ENCODE data around the gene SH3BP5L. TPM values are rescaled to one million over a fixed set of nuclear protein-coding genes. Genes with fewer than 3 reads are reported as not detected.

Gene SH3BP5L
- total and polyA plus RNA-seq, 2 experiments from 2014 or later: 14.1 to 34.8 TPM

DNA sequence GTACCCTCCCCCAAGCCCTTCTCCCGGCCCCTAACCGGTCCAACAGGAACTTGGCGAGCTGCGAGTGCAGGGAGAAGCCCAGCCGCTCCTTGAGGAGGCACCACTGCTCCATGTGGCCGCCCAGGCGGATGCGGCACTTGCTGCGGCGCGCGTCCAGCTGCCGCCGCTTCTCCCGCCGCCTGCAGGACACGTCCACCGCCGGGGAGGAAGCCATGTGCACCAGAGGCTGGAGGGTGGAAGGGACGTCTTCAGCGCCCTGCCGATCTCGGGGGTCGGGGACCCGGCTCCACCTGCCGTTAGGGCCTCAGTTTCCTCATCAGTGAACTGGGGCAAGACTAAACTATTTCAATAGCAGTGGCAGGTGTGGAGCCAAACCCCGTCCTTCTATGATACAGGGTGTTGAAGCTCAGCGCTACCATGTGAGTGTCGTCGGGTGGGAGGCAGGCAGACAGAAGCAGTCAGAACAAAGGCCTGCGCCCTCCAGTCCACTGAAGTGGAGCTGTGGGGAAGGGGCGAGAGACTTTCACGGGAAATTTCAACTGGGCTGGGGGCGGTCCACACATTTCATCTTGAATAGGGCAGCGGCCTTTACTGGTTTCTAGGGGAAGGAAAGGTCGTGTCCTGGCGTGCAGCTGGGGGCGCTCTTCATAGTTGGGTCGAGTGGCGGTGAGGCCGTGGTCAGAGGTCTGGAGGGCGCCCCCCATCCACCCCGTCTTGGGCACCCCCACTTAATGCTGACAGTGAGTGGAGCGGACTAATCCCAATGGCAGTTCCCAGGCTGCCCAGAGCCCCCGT lies 32.6 kb upstream of the SH3BP5L start:
- H3K9me3 ChIP-seq (ENCODE audit: low read depth): no peaks in the 10 kb centered on the region
- peak; percentile 70 to 72 for DNase-seq (ENCODE audit: low read depth in 1 of 2, low spot score in 1 of 2)
- H3K27ac ChIP-seq: peak overlapping the region; percentile 84
- H3K4me1 ChIP-seq (ENCODE audit: low read depth): peaks cover 12% of the 10 kb centered on the region
- H3K27me3 ChIP-seq: peaks cover 13% of the 10 kb centered on the region
- H3K36me3 ChIP-seq: peaks cover 5% of the 10 kb centered on the region
- H3K4me3 ChIP-seq: peak overlapping the region; percentile 47
- TF ChIP-seq, protein P1, sequence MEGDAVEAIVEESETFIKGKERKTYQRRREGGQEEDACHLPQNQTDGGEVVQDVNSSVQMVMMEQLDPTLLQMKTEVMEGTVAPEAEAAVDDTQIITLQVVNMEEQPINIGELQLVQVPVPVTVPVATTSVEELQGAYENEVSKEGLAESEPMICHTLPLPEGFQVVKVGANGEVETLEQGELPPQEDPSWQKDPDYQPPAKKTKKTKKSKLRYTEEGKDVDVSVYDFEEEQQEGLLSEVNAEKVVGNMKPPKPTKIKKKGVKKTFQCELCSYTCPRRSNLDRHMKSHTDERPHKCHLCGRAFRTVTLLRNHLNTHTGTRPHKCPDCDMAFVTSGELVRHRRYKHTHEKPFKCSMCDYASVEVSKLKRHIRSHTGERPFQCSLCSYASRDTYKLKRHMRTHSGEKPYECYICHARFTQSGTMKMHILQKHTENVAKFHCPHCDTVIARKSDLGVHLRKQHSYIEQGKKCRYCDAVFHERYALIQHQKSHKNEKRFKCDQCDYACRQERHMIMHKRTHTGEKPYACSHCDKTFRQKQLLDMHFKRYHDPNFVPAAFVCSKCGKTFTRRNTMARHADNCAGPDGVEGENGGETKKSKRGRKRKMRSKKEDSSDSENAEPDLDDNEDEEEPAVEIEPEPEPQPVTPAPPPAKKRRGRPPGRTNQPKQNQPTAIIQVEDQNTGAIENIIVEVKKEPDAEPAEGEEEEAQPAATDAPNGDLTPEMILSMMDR (IDR thresholded peaks at IDR 0.05; ENCODE audit: low read depth, low read length): peak; percentile 32

DNA sequence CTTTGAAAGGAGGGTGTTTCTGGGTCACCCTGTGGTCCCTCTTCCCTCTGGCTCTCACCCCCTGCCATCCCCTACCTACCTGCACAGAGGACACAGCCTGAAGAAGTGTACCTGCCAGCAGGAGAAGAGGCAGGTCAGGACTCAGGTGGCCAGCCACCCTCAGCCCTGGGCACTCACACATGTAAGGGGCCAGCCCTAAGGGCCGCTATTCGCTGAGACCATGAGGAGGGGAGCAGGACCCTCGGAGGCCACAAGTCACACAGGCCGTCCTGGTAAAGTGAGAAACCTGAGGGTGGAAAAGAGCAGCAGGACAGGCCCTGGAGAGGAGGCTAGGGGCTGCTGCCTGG lies 32.0 kb upstream of the SH3BP5L start:
- DNase-seq (ENCODE audit: low read depth in 1 of 2, low spot score in 1 of 2): no peak
- peaks cover 11% of the 10 kb centered on the region for H3K4me1 ChIP-seq (ENCODE audit: low read depth)
- H3K27me3 ChIP-seq: peaks cover 13% of the 10 kb centered on the region
- H3K27ac ChIP-seq: peak overlapping the region; percentile 84
- TF ChIP-seq, protein P1 (IDR thresholded peaks at IDR 0.05; ENCODE audit: low read depth, low read length): no peak
- peaks cover 5% of the 10 kb centered on the region for H3K36me3 ChIP-seq
- no peaks in the 10 kb centered on the region for H3K9me3 ChIP-seq (ENCODE audit: low read depth)
- peak overlapping the region; percentile 47 for H3K4me3 ChIP-seq

DNA sequence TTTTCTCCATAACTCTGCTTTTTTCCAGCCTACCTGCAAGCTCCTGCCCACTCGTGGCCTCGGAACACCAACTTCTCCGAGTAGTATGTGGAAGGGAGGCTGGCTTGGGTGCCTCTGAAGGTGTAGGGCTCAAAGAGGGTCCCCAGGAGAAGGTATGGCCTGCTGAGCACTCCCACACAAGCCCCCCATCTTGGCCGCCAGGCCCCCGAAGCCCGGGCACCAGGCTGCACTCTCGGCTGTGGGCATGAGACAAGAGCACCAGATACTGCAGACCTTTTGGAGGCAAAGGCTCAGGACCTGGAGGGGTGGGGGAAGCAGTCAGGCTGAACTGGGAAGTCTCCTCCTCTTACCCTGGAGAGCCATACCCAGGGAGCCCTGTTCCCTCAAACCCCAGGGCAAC lies 31.5 kb upstream of the SH3BP5L start:
- H3K4me3 ChIP-seq: no peak overlapping the region
- peaks cover 5% of the 10 kb centered on the region for H3K36me3 ChIP-seq
- TF ChIP-seq, protein P1 (IDR thresholded peaks at IDR 0.05; ENCODE audit: low read depth, low read length): no peak
- H3K27ac ChIP-seq: no peak overlapping the region
- peaks cover 10% of the 10 kb centered on the region for H3K4me1 ChIP-seq (ENCODE audit: low read depth)
- H3K9me3 ChIP-seq (ENCODE audit: low read depth): no peaks in the 10 kb centered on the region
- H3K27me3 ChIP-seq: peaks cover 11% of the 10 kb centered on the region
- DNase-seq (ENCODE audit: low read depth in 1 of 2, low spot score in 1 of 2): no peak

DNA sequence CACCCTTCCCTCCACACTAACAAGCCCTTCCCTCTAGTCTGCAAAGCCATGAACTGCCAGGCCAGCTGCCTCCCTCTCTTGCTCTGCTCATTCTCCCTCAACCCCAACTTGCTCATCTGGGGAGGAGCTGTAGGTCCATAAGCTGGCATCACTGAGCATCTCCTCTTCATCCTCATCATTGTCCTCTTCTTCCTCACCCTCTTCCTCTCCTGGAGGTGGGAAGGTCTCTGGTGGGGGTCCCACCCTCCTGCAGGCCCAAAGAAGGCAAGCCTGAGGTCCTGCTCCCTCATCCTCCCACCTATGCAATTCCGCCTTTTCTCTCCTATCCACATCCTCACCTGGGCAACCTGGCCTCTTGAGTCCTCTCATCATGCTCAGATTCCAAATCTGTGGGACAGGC lies 30.5 kb upstream of the SH3BP5L start:
- DNase-seq (ENCODE audit: low read depth in 1 of 2, low spot score in 1 of 2): no peak
- Histone ChIP-seq H3K9me3 (ENCODE audit: low read depth) (no peaks in the 10 kb centered on the region), H3K27ac (no peak overlapping the region), H3K4me1 (ENCODE audit: low read depth) (peaks cover 10% of the 10 kb centered on the region), H3K4me3 (no peak overlapping the region), H3K27me3 (peaks cover under 1% of the 10 kb centered on the region), H3K36me3 (peaks cover 5% of the 10 kb centered on the region)
- TF ChIP-seq, protein P1 (IDR thresholded peaks at IDR 0.05; ENCODE audit: low read depth, low read length): no peak

DNA sequence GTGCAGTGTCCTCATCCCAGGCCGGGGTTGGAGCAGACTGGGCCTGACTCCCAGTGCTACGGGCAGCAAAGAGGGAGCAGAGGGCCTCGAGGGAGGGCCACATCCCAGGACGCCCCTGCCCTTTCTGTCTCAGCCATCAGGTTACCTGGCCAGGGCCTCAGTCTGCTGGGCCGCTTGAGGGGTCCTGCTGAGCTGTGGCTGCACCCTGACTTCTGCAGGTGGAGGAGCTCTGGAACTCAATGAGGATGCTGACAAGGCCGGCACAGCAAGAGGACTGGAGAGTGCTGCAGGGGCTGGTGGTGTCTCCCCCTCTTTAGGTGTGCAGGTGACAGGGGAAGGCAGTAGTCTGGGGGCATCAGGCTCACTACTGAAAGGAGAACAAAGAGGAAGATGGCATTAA lies 29.9 kb upstream of the SH3BP5L start:
- Histone ChIP-seq H3K4me1 (ENCODE audit: low read depth) (peaks cover 10% of the 10 kb centered on the region), H3K4me3 (no peak overlapping the region), H3K27me3 (no peaks in the 10 kb centered on the region), H3K36me3 (peaks cover 5% of the 10 kb centered on the region), H3K27ac (no peak overlapping the region), H3K9me3 (ENCODE audit: low read depth) (no peaks in the 10 kb centered on the region)
- no peak for DNase-seq (ENCODE audit: low read depth in 1 of 2, low spot score in 1 of 2)
- TF ChIP-seq, protein P1 (IDR thresholded peaks at IDR 0.05; ENCODE audit: low read depth, low read length): no peak
